ENCODE measurements around the gene SPAG8.

The SPAG8 gene, protein sequence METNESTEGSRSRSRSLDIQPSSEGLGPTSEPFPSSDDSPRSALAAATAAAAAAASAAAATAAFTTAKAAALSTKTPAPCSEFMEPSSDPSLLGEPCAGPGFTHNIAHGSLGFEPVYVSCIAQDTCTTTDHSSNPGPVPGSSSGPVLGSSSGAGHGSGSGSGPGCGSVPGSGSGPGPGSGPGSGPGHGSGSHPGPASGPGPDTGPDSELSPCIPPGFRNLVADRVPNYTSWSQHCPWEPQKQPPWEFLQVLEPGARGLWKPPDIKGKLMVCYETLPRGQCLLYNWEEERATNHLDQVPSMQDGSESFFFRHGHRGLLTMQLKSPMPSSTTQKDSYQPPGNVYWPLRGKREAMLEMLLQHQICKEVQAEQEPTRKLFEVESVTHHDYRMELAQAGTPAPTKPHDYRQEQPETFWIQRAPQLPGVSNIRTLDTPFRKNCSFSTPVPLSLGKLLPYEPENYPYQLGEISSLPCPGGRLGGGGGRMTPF

DNA sequence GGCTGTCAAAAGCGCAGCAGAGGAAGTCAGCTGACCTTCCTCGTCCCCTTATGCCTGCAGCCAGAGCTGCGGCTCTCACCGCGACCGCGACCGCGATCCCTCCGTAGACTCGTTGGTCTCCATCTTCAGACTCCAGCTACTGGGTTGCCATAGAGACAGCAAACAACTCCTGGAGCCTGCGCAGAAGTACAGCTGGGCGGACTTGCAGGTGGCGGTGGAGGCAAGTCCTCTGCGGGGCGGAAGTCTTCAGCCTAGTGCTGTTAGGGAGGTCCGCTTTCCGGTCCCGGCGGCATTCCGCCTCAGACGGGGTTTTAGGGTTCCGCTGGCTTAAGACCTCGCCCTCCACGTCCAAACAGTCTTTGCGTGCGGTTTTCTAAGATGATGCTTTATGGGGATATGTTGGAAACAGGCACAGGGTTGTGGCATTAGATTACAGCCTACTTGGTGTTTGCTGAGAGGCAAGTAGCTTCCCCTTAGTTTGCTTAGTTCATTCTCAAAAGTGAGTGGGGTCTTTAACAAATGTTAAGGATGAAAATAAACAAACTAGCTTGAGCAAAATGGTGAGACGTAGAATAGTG is at the start of gene SPAG8:
Gene SPAG8 (minus strand): TSS at position 238 of the 578 bp plus-strand sequence. CDS start 115 bp downstream, at position 123.
- peak within 1 kb of the TSS; percentile 51 for H3K4me3 ChIP-seq (ENCODE audit: control insufficient read depth, low read depth, low read length)
- TF ChIP-seq, protein P1, sequence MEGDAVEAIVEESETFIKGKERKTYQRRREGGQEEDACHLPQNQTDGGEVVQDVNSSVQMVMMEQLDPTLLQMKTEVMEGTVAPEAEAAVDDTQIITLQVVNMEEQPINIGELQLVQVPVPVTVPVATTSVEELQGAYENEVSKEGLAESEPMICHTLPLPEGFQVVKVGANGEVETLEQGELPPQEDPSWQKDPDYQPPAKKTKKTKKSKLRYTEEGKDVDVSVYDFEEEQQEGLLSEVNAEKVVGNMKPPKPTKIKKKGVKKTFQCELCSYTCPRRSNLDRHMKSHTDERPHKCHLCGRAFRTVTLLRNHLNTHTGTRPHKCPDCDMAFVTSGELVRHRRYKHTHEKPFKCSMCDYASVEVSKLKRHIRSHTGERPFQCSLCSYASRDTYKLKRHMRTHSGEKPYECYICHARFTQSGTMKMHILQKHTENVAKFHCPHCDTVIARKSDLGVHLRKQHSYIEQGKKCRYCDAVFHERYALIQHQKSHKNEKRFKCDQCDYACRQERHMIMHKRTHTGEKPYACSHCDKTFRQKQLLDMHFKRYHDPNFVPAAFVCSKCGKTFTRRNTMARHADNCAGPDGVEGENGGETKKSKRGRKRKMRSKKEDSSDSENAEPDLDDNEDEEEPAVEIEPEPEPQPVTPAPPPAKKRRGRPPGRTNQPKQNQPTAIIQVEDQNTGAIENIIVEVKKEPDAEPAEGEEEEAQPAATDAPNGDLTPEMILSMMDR (IDR thresholded peaks at IDR 0.05; ENCODE audit: control insufficient read depth, insufficient read depth, low read depth, low read length, missing control alignments), result no peak
- peak; percentile 85 for DNase-seq (ENCODE audit: low read depth)

DNA sequence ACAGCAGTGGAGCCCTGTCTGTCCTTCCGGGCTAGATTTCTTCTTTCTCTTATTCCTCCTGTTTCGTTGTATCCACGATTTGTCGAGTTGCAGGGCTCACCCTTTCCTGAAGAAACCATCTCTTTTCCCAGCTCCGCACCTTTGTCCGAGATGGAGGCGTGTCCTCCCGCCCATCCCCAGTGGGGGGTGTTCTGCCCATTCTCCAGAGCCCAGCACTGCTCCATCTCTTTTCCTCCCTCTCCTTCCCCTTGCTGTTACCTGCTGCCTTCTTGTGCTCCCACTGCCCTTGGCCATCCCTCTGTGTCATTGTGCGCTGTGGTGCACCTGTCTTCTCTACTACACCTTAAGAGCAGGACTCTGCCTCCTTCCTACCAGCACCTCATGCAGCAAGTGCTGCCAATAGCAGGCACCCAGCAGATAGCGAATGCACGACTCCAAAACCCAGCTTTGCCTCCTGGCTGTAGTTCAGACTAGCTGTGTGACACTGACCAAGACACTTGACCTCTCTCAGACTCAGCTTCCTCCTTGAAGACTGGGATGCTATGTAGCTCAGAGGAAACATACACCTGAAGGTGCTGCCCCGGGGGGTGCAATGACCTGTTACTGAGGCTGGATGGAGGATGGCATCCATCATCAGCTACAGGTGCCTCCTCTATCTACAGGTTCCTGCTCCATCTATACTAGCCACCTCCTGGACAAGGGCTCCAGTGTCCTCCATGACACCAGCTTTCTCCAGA is 49.3 kb upstream of the SPAG8 start:
- H3K4me3 ChIP-seq (ENCODE audit: control insufficient read depth, low read depth, low read length), result no peak overlapping the region
- TF ChIP-seq, protein P1 (IDR thresholded peaks at IDR 0.05; ENCODE audit: control insufficient read depth, insufficient read depth, low read depth, low read length, missing control alignments), result no peak
- DNase-seq (ENCODE audit: low read depth), result no peak

DNA sequence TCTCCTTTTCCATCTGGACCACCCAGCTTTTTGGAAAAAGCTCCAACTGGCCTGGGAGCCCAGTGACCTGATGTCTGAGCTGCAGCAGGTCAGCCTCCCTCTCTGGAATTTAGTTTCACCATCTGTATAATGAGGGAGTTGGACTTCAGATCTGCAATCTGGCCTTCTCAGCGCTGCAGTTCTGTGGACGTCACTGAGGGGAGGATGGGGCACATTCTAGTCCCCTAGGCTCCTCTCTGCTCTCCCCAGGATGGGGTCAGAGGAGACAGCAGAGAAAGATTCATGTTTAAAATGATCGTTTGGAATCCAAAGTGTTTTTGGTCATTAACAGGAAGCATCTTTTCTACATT is 47.9 kb upstream of the SPAG8 start:
- DNase-seq (ENCODE audit: low read depth), result no peak
- TF ChIP-seq, protein P1 (IDR thresholded peaks at IDR 0.05; ENCODE audit: control insufficient read depth, insufficient read depth, low read depth, low read length, missing control alignments), result no peak

DNA sequence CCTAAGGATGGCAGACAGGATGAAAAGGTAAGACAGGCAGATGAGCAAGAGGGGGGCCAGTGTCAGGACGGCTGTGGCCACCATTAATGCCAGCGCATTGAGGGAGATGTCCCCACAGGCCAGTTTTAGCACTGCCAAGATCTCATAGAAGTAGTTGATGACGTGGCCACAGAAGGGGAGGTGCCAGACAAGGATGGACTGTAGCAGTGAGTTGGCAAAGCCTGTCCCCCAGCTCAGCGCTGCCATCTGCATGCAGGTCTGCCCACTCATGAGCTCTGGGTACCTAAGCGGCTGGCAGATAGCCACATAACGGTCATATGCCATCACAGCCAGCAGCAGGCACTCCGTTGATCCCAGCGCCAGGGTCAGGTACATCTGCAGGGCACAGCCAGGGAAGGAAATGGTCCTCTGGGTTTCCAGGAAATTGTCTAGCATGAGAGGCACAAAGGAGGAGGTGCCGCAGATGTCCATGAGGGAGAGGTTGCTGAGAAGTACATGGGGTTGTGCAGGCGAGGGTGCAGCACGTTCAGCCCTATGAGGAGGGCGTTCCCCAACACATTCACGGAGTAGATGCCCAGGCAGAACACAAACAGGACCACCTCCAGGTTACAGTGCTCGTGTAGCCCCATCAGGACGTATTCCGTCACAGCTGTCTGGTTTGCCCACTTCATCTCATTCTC is 47.4 kb upstream of the SPAG8 start:
- no peak overlapping the region for H3K4me3 ChIP-seq (ENCODE audit: control insufficient read depth, low read depth, low read length)
- TF ChIP-seq, protein P1 (IDR thresholded peaks at IDR 0.05; ENCODE audit: control insufficient read depth, insufficient read depth, low read depth, low read length, missing control alignments), result no peak
- no peak for DNase-seq (ENCODE audit: low read depth)

More for the DNA sequence above, 47.9 kb upstream of the SPAG8 start:
- H3K4me3 ChIP-seq (ENCODE audit: control insufficient read depth, low read depth, low read length), result no peak overlapping the region

DNA sequence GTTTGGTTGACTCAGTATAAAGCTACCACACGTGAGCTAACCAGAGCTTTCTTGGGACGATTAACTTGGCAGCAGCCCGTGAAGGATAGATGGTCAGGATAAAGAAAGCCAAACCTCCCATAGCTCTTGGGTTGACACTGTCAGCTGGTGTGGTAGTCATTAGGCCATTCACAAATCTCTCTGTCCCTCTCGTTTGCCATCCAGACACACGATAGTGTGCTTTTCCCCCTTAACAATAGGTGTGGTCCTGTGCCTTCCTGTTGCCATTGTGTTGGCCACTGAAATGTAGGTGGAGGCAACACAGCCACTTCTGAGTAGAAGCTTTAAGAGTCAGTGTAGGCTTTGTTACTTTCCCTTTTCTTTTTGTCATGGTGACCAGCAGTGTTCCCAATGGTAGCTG is 46.4 kb upstream of the SPAG8 start:
- no peak for DNase-seq (ENCODE audit: low read depth)
- H3K4me3 ChIP-seq (ENCODE audit: control insufficient read depth, low read depth, low read length), result no peak overlapping the region
- TF ChIP-seq, protein P1 (IDR thresholded peaks at IDR 0.05; ENCODE audit: control insufficient read depth, insufficient read depth, low read depth, low read length, missing control alignments), result no peak

DNA sequence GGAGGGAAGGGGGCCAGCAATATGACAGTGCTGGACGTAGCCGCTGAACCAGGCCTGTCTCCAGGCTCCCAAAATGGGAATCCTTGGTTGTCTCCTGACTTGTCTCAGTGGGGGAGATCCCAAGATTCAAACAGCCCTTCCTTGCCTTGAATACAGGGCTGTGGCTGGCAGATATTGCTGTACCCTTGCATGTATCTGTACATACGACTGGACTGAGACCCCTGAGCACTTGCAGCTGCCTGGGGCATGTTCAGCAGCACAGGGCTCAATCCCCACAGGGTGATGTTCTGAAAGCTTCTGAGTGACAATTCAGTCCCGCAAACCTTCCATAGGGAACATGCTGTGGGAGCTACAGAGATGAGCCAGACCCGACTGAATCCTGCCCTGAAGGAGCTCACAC is 44.8 kb upstream of the SPAG8 start:
- DNase-seq (ENCODE audit: low read depth), result no peak
- H3K4me3 ChIP-seq (ENCODE audit: control insufficient read depth, low read depth, low read length), result no peak overlapping the region
- TF ChIP-seq, protein P1 (IDR thresholded peaks at IDR 0.05; ENCODE audit: control insufficient read depth, insufficient read depth, low read depth, low read length, missing control alignments), result no peak
